Stimulated activated CD8-positive, alpha-beta memory T cell treated with anti-CD3 and anti-CD28 coated beads, Interleukin-15, amount 100 ng/mL, for 24 hours (primary cell): ENCODE data around the gene SYT17.

Experiments used
- DNase-seq: peaks from one replicate; pipeline ENCODE4 v3.0.0-alpha.2; 2020; ENCODE audit warnings: low read depth

SYT17 gene

DNA sequence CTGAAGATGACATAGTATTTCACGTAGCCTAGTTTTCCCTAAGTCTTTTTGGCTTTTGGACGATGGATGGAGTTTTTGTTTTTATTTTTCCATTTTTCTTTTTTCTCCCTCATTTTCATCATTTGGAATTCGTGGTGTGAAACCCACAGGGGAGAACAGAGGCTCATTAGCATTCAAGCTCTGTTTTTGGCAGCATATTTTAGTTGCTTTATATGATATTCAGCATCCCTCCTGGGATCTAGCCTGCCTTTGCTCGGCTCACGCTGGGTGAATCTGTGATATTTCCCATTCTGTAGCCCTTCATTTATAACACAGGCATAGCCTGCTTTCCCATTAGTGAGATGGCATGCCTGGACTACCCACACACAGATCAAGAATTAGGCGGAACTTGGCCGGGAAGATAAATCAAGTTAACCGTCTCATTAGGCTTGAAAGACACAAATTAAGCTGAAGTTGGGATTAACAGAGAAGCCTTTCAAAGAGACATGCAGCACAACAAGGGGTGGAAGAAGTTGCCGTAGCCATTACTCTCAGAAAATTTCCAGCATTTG, 97.4 kb downstream of the SYT17 start:
- no peak for DNase-seq

DNA sequence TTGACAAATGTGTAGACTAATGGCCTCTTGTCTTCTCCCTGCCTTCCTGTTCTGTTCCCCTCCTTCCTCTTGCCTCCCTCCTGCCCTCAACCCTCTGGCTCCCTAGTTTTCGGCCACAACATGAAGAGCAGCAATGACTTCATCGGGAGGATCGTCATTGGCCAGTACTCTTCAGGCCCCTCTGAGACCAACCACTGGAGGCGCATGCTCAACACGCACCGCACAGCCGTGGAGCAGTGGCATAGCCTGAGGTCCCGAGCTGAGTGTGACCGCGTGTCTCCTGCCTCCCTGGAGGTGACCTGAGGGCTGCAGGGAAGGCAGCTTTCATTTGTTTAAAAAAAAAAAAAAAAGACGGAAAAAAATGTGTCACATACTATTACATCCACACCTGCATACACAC, 98.7 kb downstream of the SYT17 start:
- no peak for DNase-seq

GRCh38 chr16:19269098-19269497, 101.1 kb downstream of the SYT17 start:
- no peak for DNase-seq

- no peak for DNase-seq
These were observed 106.2 kb downstream of the SYT17 start for GRCh38 chr16:19274165-19274797.

- no peak for DNase-seq
These were observed 110.4 kb downstream of the SYT17 start for GRCh38 chr16:19278403-19278802.

GRCh38 chr16:19281246-19281645, 113.2 kb downstream of the SYT17 start:
- no peak for DNase-seq

DNA sequence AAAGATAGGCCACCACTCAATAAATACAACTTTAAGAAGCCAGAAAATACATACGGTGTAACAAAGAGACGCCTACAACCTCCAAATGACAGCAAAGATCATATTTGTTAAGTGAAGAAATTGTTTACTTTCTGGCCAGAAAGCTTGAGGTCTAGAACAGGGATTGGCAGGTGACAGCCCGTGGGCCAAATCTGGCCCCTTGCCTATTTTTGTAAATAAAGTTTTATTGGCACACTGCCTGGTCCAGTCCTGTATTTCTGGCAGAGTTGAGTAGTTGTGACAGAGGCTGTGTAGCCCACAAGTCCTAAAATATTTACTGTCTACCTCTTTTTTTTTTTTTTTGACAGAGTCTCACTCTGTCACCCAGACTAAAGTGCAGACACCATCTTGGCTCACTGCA, 114.1 kb downstream of the SYT17 start:
- DNase-seq = no peak

GRCh38 chr16:19283637-19284036, 115.6 kb downstream of the SYT17 start:
- DNase-seq = no peak

- no peak for DNase-seq
These were observed 116.2 kb downstream of the SYT17 start for GRCh38 chr16:19284207-19284606.

GRCh38 chr16:19285431-19285830, 117.4 kb downstream of the SYT17 start, which contains the start of gene CLEC19A:
Gene CLEC19A, plus strand, starts transcription at chr16:19285731. Its CDS starts 121 bp downstream, at chr16:19285852.
- DNase-seq = no peak

DNA sequence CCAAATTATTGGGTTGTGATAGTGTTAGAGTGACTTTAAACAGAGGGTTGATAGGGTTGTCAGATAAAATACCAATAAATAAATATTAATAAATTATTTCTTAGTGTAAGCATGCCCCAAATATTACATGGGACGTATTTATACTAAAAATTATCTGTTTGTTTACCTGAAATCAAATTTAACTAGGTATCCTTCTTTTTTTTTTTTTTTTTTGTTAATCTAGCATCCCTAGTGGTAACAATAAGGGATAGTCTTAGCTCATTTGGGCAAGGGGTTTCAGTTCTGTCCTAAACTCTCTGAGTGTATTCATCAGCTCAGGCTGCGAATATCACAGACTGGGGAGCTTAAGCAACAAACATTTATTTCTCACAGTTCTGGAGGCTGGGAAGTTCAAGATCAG, 118.8 kb downstream of the SYT17 start:
- no peak for DNase-seq

GRCh38 chr16:19287241-19287640, 119.2 kb downstream of the SYT17 start:
- no peak for DNase-seq

DNA sequence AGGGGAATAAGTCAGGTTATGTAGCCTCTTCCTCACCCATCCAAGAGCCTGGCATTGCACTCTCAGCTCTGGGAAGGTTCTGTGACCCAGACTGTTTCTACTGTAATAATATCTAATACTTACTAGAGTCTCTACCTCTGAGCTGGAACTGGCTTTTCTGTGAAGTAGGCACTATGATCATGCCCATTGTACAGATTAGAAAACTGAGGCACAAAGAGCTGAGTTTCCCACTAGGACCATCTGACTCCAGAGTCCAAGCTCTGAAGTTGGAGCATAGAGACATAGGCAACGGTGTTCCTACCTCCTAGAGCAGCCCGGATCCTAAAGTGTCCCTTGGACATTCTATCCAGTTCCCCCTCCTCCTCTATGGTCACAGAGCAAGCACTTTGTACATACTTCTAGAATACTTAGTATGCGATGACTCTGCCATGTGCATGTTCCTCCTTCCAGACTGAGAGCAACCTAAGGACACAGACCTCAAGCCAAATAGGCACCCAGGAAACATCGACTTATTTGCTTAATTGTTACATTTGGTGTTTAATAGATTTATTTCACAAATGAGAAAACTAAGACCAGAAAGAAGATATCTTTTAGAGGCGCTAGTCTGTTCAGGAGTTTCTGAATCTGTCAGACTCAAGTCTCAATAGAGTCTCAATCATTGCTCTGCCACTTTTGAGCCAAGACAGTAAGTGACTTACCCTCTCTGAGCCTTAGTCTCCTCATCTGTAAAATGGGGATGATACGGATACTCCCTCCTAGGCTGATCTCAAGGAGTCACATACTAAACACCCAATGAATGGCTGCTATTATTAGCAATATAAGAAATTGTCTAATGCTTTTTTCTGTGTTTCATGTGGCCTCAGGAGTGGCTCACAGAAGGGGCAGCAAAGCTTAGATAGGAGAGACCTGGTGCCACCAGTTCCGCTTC, 121.1 kb downstream of the SYT17 start:
- no peak for DNase-seq

- no peak for DNase-seq
These were observed 121.9 kb downstream of the SYT17 start for GRCh38 chr16:19289811-19290485.

- no peak for DNase-seq
These were observed 122.8 kb downstream of the SYT17 start for GRCh38 chr16:19290860-19291259.

GRCh38 chr16:19291475-19291874, 123.4 kb downstream of the SYT17 start:
- DNase-seq = no peak

DNA sequence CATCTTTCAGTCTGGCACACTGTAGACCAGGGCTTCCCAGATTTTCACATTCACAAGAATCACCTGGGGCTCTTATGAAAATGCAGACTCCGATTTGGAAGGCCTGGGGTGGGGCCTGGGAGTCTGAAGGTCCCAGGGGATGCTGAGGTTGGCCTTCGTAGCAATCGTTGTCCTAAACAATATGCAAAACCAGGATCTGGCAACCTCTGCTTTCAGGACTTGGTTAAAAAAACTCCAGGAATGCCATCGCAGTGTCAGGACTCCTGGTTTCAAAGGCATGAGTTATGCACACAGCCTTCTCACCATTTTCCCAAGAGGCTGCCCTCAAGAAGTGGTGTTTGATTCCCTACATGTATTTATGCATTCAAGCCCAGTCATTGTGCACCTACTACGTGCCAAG, 124.1 kb downstream of the SYT17 start:
- DNase-seq = no peak

DNA sequence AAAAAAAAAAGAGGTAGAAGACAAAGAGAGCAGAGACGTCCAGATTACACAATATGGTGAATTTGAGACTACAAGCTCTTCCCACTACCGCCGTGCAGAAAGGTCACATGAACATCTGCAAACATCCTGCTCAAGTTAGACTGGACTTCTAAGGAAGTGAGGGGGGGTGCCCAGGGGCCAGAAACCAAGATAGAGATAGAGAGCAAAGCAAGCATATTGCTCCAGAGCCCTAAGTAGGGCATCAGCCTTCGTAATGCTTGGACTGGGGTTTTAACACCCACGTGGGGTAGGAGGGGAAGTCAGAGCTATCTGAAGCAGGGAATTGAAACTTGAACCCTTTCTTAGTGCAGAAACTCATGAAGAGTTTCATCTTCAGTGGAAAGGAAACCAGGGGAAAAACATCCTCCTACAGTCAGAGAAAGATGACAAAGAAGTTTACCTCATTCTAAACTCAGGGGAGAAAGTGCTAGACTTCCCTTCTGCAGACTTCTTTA, 126.2 kb downstream of the SYT17 start:
- DNase-seq = no peak

DNA sequence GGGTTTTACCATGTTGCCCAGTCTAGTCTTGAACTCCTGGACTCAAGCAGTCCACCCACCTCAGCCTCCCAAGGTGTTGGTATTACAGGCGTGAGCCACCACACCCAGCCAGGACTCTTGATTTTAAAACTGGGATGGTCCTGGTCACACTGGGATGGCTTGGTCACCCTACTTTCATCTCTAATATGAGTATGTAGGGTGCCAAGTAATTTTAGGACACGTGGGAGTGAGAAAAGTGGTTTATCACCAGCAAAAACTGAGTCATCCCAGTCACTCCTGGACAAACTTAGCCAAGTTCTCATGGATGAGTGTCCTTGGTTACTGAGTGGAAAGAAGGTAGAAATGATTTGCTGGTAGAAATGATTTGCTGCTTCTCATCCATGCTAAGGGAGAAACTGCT, 127.4 kb downstream of the SYT17 start:
- no peak for DNase-seq

GRCh38 chr16:19297454-19297853, 129.4 kb downstream of the SYT17 start:
- DNase-seq = no peak

GRCh38 chr16:19299565-19299964, 131.5 kb downstream of the SYT17 start:
- DNase-seq = no peak

DNA sequence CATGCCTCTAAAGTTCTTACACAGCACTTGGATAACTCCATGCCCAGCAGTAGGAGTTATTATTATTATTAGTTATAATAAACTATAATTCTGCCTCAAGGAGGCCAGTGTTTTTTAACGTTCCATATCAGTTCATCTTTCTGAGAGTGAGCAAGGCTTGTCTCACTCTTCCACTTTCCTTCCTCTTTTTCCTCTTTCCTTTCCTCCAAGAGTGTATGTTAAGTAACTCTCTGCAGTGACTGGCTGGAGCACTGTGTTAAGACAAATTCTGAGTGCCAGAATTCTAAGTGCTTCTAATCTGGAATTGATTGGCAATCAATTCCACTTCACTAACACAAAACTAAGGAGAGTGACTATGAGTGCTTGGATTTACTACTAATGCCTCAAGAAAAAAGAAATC, 133.9 kb downstream of the SYT17 start:
- DNase-seq = no peak
